Large intestine (tissue), 3 donors: Measurements from ENCODE around the gene TMEM38A. TPM values are rescaled to one million over a fixed set of nuclear protein-coding genes. Genes with fewer than 3 reads are reported as not detected.
A peak's percentile ranks its signal among the peaks of the same experiment; 100 is the strongest.
"Not testable (repeated sequence)": the region's sequence is repeated elsewhere in the genome, so short reads cannot be mapped to it uniquely, and the experiment has no call there.

Source experiments
- DNase-seq, 2 donors: peaks; one replicate each; pipeline versions ENCODE4 v3.0.0 to v3.0.0-alpha.2; 2013
- H3K27ac ChIP-seq: one replicate; pipeline ENCODE4 v1.5.1; 2013; ENCODE audit warnings: low read length
- H3K27me3 ChIP-seq: 2 replicates; pipeline ENCODE4 v1.6.1; 2013; ENCODE audit warnings: low read length; ENCODE audit not compliant: control insufficient read depth, insufficient read depth
- H3K36me3 ChIP-seq: 2 replicates; pipeline ENCODE4 v1.6.1; 2013; ENCODE audit warnings: low read length; ENCODE audit not compliant: control insufficient read depth, insufficient read depth
- H3K4me1 ChIP-seq: one replicate; pipeline ENCODE4 v1.6.1; 2013; ENCODE audit warnings: low read length; ENCODE audit not compliant: control insufficient read depth, insufficient read depth
- H3K4me3 ChIP-seq: one replicate; pipeline ENCODE4 v1.5.1; 2013; ENCODE audit warnings: low read length
- H3K9me3 ChIP-seq: one replicate; pipeline ENCODE4 v1.6.1; 2013; ENCODE audit warnings: mild to moderate bottlenecking, low read depth, low read length, moderate library complexity; ENCODE audit not compliant: control insufficient read depth
- WGBS: methylation state at CpG from one replicate; pipeline ENCODE4 v1.1.5; 2013; ENCODE audit warnings: low lambda C conversion rate; ENCODE audit not compliant: insufficient coverage; 5-methylcytosine and 5-hydroxymethylcytosine counted together
- polyA plus RNA-seq: library from polyadenylated mRNA; unstranded; fragments of 120-200 nt; gene quantifications from one replicate; pipeline ENCODE4 v1.2.1, GENCODE V29; 2013

Gene TMEM38A
- polyA plus RNA-seq, 1 donor, result 2.3 TPM

DNA sequence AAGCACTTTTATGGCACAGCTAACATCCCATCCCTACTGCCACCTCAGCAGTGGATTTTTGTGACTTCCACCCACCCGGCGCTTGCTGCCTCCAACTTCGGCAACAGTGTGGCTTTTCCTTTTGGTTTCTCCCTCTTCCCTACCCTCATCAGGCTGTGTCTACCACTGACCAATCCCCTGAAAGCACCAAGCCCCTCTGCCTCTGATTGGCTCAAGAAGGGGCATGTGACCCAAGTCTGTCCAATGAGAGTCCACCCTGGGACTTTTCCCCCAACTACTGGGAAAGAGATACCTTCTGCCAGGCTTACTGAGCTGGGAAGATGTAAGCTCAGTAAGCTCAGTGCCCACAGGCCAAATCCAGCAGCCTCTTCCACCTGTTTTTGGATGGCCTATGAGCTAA, 6.8 kb upstream of the TMEM38A start:
- no peaks in the 10 kb centered on the region for H3K9me3 ChIP-seq
- no CpG with 5 or more reads among the region's 3 CpGs for WGBS

DNA sequence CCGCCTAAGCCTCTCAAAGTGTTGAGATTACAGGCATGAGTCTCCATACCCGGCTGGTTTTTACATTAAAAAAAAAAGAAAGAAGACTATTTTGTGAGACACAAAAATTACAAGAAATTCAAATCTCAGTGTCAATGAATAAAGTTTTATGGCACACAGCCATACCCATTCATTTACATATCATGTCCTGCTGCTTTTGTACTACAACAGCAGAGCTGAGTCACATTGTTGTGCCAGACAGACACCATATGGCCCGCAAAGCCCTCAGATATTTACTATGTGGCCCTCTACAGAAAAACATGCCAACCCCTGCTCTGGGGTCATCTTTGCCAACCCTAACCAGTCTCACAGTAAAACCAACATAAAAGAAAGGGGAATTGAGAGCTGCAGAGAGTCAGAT, 6.3 kb upstream of the TMEM38A start:
- H3K36me3 ChIP-seq, result peaks cover 75% of the 10 kb centered on the region
- no peaks in the 10 kb centered on the region for H3K27me3 ChIP-seq
- peaks cover 5% of the 10 kb centered on the region for H3K4me1 ChIP-seq
- no peaks in the 10 kb centered on the region for H3K9me3 ChIP-seq
- WGBS, result 100% methylated on average over 1 of the region's 3 CpGs
- no peak overlapping the region for H3K4me3 ChIP-seq
- no peak for DNase-seq
- no peak overlapping the region for H3K27ac ChIP-seq

More for the DNA sequence above, 6.8 kb upstream of the TMEM38A start:
- H3K4me1 ChIP-seq, result peaks cover 5% of the 10 kb centered on the region
- no peaks in the 10 kb centered on the region for H3K27me3 ChIP-seq
- H3K4me3 ChIP-seq, result no peak overlapping the region
- H3K27ac ChIP-seq, result no peak overlapping the region
- H3K36me3 ChIP-seq, result peaks cover 75% of the 10 kb centered on the region
- no peak for DNase-seq

DNA sequence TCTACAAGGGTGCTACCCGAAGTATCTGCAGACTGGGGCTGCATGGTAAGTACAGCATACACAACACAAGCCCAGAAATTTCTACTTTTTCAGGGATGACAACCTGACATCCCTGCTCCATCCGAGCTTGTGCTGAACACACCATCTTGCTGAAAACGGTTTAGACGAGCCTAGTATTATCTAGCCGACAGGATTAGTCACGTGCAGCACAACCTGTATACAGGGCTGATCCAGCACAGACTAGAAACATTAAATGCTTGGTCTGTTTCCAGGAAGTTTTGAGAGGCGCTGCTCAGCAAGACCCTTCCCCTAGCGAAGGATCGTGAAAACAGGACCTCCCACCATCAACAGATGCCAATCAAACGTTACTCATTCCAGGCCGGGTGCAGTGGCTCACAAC, 5.2 kb upstream of the TMEM38A start:
- no peak overlapping the region for H3K27ac ChIP-seq
- no peak overlapping the region for H3K4me3 ChIP-seq
- peaks cover 8% of the 10 kb centered on the region for H3K4me1 ChIP-seq
- WGBS, result no CpG with 5 or more reads among the region's 11 CpGs
- H3K27me3 ChIP-seq, result no peaks in the 10 kb centered on the region
- DNase-seq, result no peak
- H3K9me3 ChIP-seq, result no peaks in the 10 kb centered on the region
- peaks cover 70% of the 10 kb centered on the region for H3K36me3 ChIP-seq

DNA sequence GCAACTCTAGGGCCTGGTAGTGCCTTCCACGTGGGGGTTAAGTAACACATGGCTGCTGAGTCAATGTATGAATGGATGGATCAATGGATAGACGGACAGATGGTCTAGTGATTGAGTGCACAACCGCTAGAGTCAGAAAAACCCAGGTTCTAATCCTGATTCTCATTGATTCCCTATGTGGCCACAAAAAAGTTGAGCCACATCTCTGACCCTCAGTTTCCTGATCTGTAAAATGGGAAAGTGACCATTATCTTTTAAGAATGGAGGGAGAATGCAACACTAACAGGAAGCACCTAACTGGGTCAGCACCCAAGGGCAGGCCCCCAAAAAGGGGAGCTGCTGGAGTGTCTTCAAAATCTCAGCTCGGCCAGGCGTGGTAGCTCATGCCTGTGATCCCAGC, 3.6 kb upstream of the TMEM38A start:
- WGBS, result no CpG with 5 or more reads among the region's 5 CpGs
- H3K4me3 ChIP-seq, result no peak overlapping the region
- no peak for DNase-seq
- no peaks in the 10 kb centered on the region for H3K9me3 ChIP-seq
- peaks cover 54% of the 10 kb centered on the region for H3K36me3 ChIP-seq
- H3K4me1 ChIP-seq, result peaks cover 14% of the 10 kb centered on the region
- H3K27me3 ChIP-seq, result no peaks in the 10 kb centered on the region
- no peak overlapping the region for H3K27ac ChIP-seq

DNA sequence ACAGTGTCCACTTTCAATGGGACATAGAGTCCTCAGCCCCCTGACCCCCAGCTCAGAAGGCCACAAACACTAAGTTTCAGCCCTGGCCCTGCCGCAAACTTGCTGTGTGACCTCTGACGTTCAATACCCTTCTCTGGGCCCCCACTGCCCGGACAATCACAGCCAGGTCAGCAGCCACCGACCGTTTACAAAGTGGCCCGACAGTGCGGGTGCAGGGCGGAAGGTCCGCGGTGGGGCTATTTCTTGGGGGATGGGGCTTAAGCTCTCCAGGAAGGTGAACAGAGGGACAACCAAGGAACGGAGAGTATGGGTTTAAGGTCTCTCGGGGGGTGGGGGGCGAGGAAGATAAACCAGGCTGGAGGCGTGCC, 1.5 kb upstream of the TMEM38A start:
- peaks cover 35% of the 10 kb centered on the region for H3K36me3 ChIP-seq
- peak overlapping the region; percentile 75 for H3K4me3 ChIP-seq
- no peak for DNase-seq
- no peak overlapping the region for H3K27ac ChIP-seq
- peaks cover 14% of the 10 kb centered on the region for H3K4me1 ChIP-seq
- no CpG with 5 or more reads among the region's 14 CpGs for WGBS
- H3K27me3 ChIP-seq, result no peaks in the 10 kb centered on the region
- H3K9me3 ChIP-seq, result no peaks in the 10 kb centered on the region

DNA sequence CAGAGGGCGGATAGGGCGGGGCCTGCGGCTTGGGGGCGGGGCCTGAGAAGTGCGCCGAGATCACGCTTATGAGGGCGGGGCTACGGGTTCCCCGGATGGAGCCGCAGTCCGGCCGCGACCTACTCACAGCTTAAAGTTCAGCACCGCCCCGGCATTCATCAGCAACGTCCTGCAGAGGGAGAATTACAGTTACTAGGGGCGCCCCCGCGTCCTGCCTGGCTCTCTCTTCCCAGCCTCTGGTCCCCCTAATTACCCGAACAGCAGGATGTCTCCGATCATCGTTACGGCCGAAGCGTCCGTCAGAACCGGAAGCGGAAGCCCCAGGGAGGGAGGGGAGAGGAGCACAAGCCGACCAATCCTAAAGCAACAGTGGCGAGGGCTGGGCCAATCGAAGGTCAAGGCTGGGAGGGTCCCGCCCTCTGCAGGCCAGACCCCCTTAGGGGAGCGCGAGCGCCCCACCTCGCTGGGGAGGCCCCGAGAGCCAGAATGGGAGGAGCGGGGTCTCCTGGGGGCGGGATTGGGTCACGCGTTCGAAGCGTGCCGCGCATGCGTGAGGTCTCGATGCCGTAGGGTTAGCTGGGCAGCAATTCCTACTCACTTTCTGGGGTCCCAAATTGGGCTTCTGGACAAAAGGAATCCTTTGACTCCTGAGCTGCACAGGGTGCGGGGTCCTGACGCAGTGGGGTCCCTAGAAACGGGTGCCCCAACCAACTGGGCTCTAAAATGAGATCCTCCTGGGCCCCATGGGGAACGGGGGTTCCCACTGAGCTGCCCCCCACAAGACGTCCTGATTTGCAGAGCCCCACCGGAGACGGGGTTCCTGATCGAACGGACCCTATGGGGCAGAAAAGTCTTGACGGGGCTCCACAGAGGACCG, 869 bp upstream of the TMEM38A start, which contains the start of gene SMIM7:
Gene SMIM7 (minus strand): TSS at position 313 of the 877 bp plus-strand sequence. CDS start 34 bp downstream, at position 279.
- H3K27me3 ChIP-seq, result no peaks in the 10 kb centered on the region
- peak within 1 kb of the TSS; percentile 83 for H3K27ac ChIP-seq
- DNase-seq, result peak; percentile 99
- WGBS, result no CpG with 5 or more reads among the region's 60 CpGs
- H3K4me1 ChIP-seq, result peaks cover 14% of the 10 kb centered on the region
- H3K4me3 ChIP-seq, result peak within 1 kb of the TSS; percentile 75
- peaks cover 29% of the 10 kb centered on the region for H3K36me3 ChIP-seq
- no peaks in the 10 kb centered on the region for H3K9me3 ChIP-seq

DNA sequence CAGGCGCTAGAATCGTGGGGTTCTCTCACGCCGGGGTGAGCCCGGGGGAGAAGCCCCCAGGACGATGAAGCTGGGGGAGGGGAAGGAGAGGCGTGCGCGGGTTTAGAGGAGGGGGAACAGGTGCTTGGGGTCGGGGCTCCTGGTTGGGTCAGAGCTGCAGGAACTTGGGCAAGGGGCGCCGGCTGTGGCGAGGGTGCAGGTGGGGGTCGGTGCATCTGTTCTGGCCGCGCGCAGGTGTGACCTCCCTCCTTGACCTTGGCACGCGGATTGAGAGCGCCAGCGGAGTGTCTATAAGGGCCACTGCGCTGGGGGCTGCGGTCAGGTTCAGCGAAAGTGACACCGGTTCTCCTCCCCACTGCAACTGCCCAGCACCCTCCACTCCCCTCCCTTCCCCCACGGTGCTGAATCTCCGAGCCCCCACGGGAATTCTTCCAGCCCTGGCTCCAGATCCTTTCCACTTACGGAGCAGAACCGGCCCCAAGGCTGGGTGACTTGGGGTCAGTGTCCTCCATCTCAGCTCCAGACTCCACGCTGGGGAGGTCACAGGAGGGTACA, 618 bp downstream of the TMEM38A start:
- H3K27ac ChIP-seq, result no peak overlapping the region
- peaks cover 14% of the 10 kb centered on the region for H3K4me1 ChIP-seq
- WGBS, result no CpG with 5 or more reads among the region's 31 CpGs
- H3K36me3 ChIP-seq, result peaks cover 18% of the 10 kb centered on the region
- H3K27me3 ChIP-seq, result no peaks in the 10 kb centered on the region
- no peaks in the 10 kb centered on the region for H3K9me3 ChIP-seq
- peak overlapping the region; percentile 45 for H3K4me3 ChIP-seq
- DNase-seq, result peak in 1 of 2 donors; percentile 10

DNA sequence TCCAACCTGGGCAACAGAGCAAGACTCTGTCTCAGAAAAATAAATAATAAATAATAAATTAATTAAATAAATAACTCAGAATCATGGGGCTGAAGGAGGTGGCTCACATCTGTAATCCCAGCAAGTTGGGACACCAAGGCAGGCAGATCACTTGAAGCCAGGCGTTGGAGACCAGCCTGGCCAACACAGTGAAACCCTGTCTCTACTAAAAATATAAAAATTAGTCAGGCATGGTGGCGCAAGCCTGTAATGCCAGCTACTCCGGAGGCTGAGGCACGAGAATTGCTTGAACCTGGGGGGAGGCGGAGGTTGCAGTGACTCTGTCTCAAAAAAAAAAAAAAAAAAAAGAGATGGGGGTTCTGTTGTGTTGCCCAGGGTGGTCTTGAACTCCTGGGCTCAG, 7.2 kb downstream of the TMEM38A start:
- Histone ChIP-seq H3K4me3 (no peak overlapping the region), H3K4me1 (no peaks in the 10 kb centered on the region), H3K27ac (no peak overlapping the region), H3K9me3 (no peaks in the 10 kb centered on the region), H3K36me3 (no peaks in the 10 kb centered on the region), H3K27me3 (no peaks in the 10 kb centered on the region)
- WGBS, result no CpG with 5 or more reads among the region's 5 CpGs
- DNase-seq, result no peak

DNA sequence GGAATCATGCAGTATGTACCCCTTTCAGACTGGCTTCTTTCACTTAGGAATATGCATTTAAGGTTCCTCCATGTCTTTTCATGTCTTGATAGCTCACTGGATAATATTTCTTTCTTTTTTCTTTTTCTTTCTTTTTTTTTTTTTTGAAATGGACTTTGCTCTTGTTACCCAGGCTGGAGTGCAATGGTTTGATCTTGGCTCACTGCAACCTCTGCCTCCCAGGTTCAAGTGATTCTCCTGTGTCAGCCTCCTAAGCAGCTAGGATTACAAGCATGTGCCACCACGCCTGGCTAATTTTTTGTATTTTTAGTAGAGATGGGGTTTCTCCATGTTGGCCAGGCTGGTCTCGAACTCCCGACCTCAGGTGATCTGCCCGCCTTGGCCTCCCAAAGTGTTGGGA, 7.8 kb downstream of the TMEM38A start:
- not testable (repeated sequence) for H3K27me3 ChIP-seq, H3K36me3 ChIP-seq, H3K27ac ChIP-seq, H3K4me3 ChIP-seq, DNase-seq, H3K9me3 ChIP-seq, H3K4me1 ChIP-seq
- no CpG with 5 or more reads among the region's 4 CpGs for WGBS

DNA sequence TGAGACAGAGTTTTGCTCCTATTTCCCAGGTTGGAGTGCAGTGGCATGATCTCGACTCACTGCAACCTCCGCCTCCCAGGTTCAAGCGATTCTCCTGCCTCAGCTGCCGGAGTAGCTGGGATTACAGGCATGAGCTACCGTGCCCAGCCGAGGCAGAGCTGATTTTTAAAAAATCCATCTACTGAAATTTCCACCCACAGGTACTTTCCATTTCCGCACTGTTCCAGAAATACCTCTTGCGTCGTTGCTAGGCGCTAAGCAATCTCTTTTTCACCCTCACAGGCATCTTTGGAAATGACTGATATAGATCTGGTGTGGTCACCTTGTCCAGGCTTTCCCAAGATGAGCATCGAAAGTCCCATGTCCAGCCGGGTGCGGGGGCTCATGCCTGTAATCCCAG, 9.4 kb downstream of the TMEM38A start:
- DNase-seq, result no peak
- Histone ChIP-seq H3K9me3 (no peaks in the 10 kb centered on the region), H3K36me3 (no peaks in the 10 kb centered on the region), H3K4me3 (no peak overlapping the region), H3K27me3 (no peaks in the 10 kb centered on the region), H3K4me1 (no peaks in the 10 kb centered on the region), H3K27ac (no peak overlapping the region)
- whole genome bisulfite sequencing, result no CpG with 5 or more reads among the region's 13 CpGs
